KG1 (cell line): ENCODE results near the gene TMEM79.
"Not testable (repeated sequence)": the region's sequence is repeated elsewhere in the genome, so short reads cannot be mapped to it uniquely, and the experiment has no call there.

Source experiments
- DNase-seq: peaks from one replicate; lab custom pipeline; 2025; lab: John Stamatoyannopoulos, UW

Gene TMEM79

GRCh38 chr1:156303241-156303640 is 19.1 kb downstream of the TMEM79 start:
- DNase-seq, result no peak

- DNase-seq, result no peak
Observed at GRCh38 chr1:156305215-156305614, 21.1 kb downstream of the TMEM79 start.

GRCh38 chr1:156308078-156308477 is 24.0 kb downstream of the TMEM79 start:
- DNase-seq, result no peak

GRCh38 chr1:156310962-156311361 is 26.8 kb downstream of the TMEM79 start:
- no peak for DNase-seq

GRCh38 chr1:156316909-156317308 is 32.8 kb downstream of the TMEM79 start:
- no peak for DNase-seq

GRCh38 chr1:156319664-156320063 is 35.5 kb downstream of the TMEM79 start:
- no peak for DNase-seq

- DNase-seq, result no peak
Observed at GRCh38 chr1:156320560-156320959, 36.4 kb downstream of the TMEM79 start.

- DNase-seq, result not testable (repeated sequence)
Observed at GRCh38 chr1:156323179-156323578, 39.1 kb downstream of the TMEM79 start.

GRCh38 chr1:156336242-156336641 is 52.1 kb downstream of the TMEM79 start:
- DNase-seq, result no peak

GRCh38 chr1:156337052-156337887 is 53.1 kb downstream of the TMEM79 start:
- no peak for DNase-seq

- no peak for DNase-seq
Observed at GRCh38 chr1:156337888-156338179, 53.7 kb downstream of the TMEM79 start.

GRCh38 chr1:156338180-156338976 is 54.3 kb downstream of the TMEM79 start, which contains the start of the genes CCT3 and TSACC:
Gene CCT3 (minus strand): TSS chr1:156338292. CDS start chr1:156338184, 108 bp downstream.
Gene TSACC (plus strand): TSS chr1:156338526. CDS start chr1:156339758, 1,232 bp downstream.
- DNase-seq, result peak; percentile 98
